ENCODE results near the gene PGAM1.
"Not testable (repeated sequence)": the region's sequence is repeated elsewhere in the genome, so short reads cannot be mapped to it uniquely, and the experiment has no call there.

PGAM1 gene

GRCh38 chr10:97408496-97408992 is 17.4 kb upstream of the PGAM1 start:
- no peak for DNase-seq (ENCODE audit: low read depth)

GRCh38 chr10:97411406-97411805 is 14.6 kb upstream of the PGAM1 start:
- no peak for DNase-seq (ENCODE audit: low read depth)

- no peak for DNase-seq (ENCODE audit: low read depth)
These were observed 13.1 kb upstream of the PGAM1 start for GRCh38 chr10:97412891-97413304.

GRCh38 chr10:97416565-97416964 is 9.4 kb upstream of the PGAM1 start:
- no peak for DNase-seq (ENCODE audit: low read depth)

- not testable (repeated sequence) for DNase-seq (ENCODE audit: low read depth)
These were observed 2.3 kb upstream of the PGAM1 start for GRCh38 chr10:97423757-97424098.

- DNase-seq (ENCODE audit: low read depth) = no peak
These were observed 982 bp downstream of the PGAM1 start for GRCh38 chr10:97426776-97427570.

GRCh38 chr10:97427571-97428179 is 1.7 kb downstream of the PGAM1 start:
- DNase-seq (ENCODE audit: low read depth) = no peak

GRCh38 chr10:97428572-97428981 is 2.6 kb downstream of the PGAM1 start:
- DNase-seq (ENCODE audit: low read depth) = no peak

GRCh38 chr10:97434055-97434454 is 8.1 kb downstream of the PGAM1 start:
- DNase-seq (ENCODE audit: low read depth) = no peak

- DNase-seq (ENCODE audit: low read depth) = no peak
These were observed 8.6 kb downstream of the PGAM1 start for GRCh38 chr10:97434557-97434956.

- DNase-seq (ENCODE audit: low read depth) = no peak
These were observed 9.2 kb downstream of the PGAM1 start for GRCh38 chr10:97435211-97435610.

GRCh38 chr10:97442277-97442676 is 16.3 kb downstream of the PGAM1 start:
- no peak for DNase-seq (ENCODE audit: low read depth)

GRCh38 chr10:97444212-97444611 is 18.2 kb downstream of the PGAM1 start:
- DNase-seq (ENCODE audit: low read depth) = no peak

- DNase-seq (ENCODE audit: low read depth) = no peak
These were observed 19.3 kb downstream of the PGAM1 start for GRCh38 chr10:97445357-97445721.

- peak; percentile 79 for DNase-seq (ENCODE audit: low read depth)
These were observed 20.0 kb downstream of the PGAM1 start, which contains the start of the genes EXOSC1 and ZDHHC16 for GRCh38 chr10:97445722-97446639. Gene EXOSC1, minus strand, starts transcription at chr10:97446006. Its CDS starts 21 bp downstream, at chr10:97445985. Gene ZDHHC16, plus strand, starts transcription at chr10:97446175. Its CDS starts 5,501 bp downstream, at chr10:97451676.

- DNase-seq (ENCODE audit: low read depth) = no peak
These were observed 24.8 kb downstream of the PGAM1 start for GRCh38 chr10:97450828-97451227.

- no peak for DNase-seq (ENCODE audit: low read depth)
These were observed 25.6 kb downstream of the PGAM1 start for GRCh38 chr10:97451605-97452004.

GRCh38 chr10:97452352-97452751 is 26.4 kb downstream of the PGAM1 start:
- DNase-seq (ENCODE audit: low read depth) = no peak

- DNase-seq (ENCODE audit: low read depth) = no peak
These were observed 28.5 kb downstream of the PGAM1 start for GRCh38 chr10:97454330-97455036.

GRCh38 chr10:97456034-97456685 is 30.2 kb downstream of the PGAM1 start:
- no peak for DNase-seq (ENCODE audit: low read depth)

GRCh38 chr10:97456686-97457065 is 30.7 kb downstream of the PGAM1 start:
- no peak for DNase-seq (ENCODE audit: low read depth)
